Measurements from ENCODE around the gene ABHD14A.

DNA sequence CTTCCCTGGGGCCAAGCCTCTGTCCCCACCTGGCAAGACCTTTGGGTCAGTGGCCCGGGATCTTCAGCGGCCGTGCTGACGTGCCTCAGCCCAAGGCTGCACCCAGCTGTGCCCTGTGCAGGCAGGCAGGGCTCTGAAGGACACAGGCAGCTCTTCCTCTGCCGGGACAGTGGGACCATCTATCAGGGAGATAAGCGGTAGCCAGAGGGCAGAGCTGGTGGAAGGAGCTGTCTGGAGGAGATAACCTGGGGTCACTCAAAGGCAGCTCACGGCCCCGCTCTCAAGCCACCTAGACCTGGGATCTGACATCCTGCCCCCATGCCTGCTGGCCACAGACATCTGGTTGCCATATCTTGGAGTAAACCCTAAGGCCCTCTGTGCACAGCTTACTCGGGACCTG is 54.2 kb downstream of the ABHD14A start:
- TF ChIP-seq, protein P1, sequence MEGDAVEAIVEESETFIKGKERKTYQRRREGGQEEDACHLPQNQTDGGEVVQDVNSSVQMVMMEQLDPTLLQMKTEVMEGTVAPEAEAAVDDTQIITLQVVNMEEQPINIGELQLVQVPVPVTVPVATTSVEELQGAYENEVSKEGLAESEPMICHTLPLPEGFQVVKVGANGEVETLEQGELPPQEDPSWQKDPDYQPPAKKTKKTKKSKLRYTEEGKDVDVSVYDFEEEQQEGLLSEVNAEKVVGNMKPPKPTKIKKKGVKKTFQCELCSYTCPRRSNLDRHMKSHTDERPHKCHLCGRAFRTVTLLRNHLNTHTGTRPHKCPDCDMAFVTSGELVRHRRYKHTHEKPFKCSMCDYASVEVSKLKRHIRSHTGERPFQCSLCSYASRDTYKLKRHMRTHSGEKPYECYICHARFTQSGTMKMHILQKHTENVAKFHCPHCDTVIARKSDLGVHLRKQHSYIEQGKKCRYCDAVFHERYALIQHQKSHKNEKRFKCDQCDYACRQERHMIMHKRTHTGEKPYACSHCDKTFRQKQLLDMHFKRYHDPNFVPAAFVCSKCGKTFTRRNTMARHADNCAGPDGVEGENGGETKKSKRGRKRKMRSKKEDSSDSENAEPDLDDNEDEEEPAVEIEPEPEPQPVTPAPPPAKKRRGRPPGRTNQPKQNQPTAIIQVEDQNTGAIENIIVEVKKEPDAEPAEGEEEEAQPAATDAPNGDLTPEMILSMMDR (conservative IDR thresholded peaks at IDR 0.05; ENCODE audit: low read length): no peak
- TF ChIP-seq EZH2phosphoT487 (IDR thresholded peaks at IDR 0.05; ENCODE audit: borderline replicate concordance, low read depth, low read length): no peak

All from OCI-LY7 (cell line).